ENCODE data around the gene SLC34A3. TPM values are rescaled to one million over a fixed set of nuclear protein-coding genes. Genes with fewer than 3 reads are reported as not detected.

The SLC34A3 gene
- total RNA-seq, 1 experiment from 2014 or later, result not detected

DNA sequence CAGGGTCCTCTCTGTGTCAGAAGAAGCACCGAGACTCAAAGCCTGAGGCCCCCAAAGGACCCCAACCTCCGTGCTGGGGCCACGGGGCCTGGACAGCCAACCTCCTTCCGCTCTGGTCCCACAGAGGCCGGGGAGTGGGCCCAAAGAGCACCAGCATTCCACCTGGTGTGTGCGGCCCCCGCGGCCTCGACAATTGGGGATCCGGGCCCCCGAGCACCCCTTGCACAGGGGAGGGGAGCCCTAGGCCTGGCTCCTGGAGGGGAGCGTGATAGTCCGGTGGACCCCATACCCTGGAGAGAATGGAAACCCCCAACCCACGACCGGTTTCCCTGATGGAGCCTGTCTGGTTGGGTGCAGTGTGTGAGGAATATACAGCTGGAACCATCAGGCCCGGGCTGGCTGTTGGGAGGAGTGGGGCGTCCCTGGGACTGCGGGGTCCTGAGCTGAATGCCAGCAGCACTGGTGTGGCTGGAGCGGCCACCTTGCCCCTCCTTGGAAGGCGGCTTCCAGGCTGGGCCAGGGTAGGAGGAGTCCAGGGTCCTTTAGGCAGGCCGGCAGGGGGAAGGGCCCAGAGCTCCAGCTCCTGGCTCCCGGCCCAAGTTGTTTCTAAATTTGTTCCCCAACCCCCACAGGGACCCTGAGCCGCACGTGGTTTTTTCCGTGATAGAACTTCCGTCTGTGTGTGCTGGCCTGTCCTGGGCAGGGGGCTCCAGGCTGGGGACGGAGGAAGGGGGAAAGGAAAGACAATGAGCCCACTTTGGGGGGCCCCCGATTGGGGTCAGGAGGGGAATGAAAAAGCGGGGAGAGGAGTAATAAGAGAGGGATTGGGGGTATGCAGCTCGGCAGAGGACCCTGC is 46.0 kb downstream of the SLC34A3 start:
- Histone ChIP-seq H3K4me1 (replicated peaks) (peaks cover 15% of the 10 kb centered on the region), H3K27me3 (replicated peaks) (no peaks in the 10 kb centered on the region), H3K36me3 (peaks cover 43% of the 10 kb centered on the region), H3K9me3 (replicated peaks) (no peaks in the 10 kb centered on the region), H3K27ac (peak overlapping the region; percentile 49; the same call in 1 of the 2 replicates), H3K4me3 (no peak overlapping the region; the same call in 1 of the 2 replicates)
- peak in 1 of 2 experiments; percentile 40 for DNase-seq (ENCODE audit: low read depth in 1 of 2, low spot score in 2 of 2)

DNA sequence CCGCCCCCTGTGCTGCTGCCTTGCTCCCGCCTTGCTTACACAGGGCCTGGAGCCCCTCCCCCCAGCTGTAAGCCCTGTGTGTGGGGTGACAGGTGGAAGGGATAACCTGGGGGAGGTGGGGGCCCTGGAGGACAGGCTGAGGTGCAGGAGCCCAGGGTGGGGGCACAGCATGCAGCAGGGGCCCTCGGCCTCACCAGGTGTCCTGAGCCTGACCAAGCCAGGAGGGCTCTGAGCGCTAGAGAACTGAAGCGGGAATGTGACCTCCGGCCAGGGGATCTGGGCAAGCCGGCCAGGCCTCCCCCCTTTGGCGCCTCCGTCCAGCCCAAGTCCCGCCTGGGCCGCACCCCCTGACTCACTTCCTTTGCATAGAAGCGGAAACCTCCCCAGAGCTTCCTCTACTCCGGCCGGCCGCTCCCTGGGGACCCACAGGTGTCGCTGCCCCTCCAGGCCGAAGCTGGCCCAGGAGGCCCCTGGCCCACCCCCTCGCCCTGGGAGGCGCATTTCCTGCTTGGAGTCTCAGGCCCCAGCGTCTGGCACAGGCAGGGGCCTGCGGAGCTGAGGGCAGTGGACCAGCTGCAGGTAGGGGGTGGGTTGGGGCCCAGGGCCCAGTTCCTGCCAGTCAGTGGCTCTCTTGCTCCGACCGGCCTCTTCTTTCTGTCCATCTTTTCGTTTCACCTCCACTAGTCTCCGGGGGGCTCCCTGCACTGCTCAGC is 46.8 kb downstream of the SLC34A3 start, which contains the start of gene TOR4A:
TSS of gene TOR4A (plus strand) at position 398 of the 713 bp plus-strand sequence. CDS start 964 bp downstream, outside the sequence.
- H3K27me3 ChIP-seq (replicated peaks), result no peaks in the 10 kb centered on the region

DNA sequence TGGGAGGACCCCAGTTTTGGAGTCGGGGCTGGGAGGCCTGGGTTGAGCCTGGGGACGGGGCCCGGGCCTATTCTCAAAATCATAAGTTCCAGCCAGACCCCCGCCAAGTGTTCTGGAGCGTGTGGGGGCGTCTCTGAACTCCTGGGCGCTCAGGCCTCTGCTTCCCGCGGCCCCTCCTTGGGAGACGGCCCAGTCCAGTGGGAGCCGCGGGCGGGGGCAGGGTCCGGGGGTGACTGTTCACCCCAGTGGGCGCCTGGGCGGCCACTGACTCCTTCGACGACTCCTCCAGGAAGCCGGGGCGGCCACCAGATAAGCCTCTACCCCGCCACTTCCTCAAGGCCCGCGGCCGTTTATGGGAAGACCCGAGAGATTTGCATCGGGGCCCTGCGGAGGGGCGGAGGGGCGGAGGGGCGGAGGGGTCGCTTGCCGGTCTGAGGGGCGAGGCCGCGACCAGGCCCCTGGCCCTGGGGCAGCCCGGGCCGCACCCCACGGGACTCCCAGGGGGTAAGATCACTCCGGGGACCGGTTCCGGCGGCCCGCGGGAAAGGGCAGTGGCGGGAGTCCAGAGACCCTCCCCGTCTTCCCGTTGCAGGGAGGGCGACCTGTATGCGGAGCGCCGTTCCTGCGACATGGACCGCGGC is 47.5 kb downstream of the SLC34A3 start:
- Histone ChIP-seq H3K4me3 (peak overlapping the region; percentile 51), H3K27me3 (replicated peaks) (no peaks in the 10 kb centered on the region), H3K27ac (peak overlapping the region; percentile 49), H3K4me1 (replicated peaks) (peaks cover 15% of the 10 kb centered on the region), H3K36me3 (peaks cover 33% of the 10 kb centered on the region), H3K9me3 (replicated peaks) (no peaks in the 10 kb centered on the region)
- peak in 1 of 2 experiments; percentile 45 for DNase-seq (ENCODE audit: low read depth in 1 of 2, low spot score in 2 of 2)

More for the DNA sequence above, 46.8 kb downstream of the SLC34A3 start, which contains the start of gene TOR4A:
- Histone ChIP-seq H3K36me3 (peaks cover 37% of the 10 kb centered on the region), H3K4me1 (replicated peaks) (peaks cover 15% of the 10 kb centered on the region), H3K9me3 (replicated peaks) (no peaks in the 10 kb centered on the region), H3K4me3 (peak within 1 kb of the TSS; percentile 51), H3K27ac (peak within 1 kb of the TSS; percentile 49)
- peak; percentile 58 to 85 for DNase-seq (ENCODE audit: low read depth in 1 of 2, low spot score in 2 of 2)

DNA sequence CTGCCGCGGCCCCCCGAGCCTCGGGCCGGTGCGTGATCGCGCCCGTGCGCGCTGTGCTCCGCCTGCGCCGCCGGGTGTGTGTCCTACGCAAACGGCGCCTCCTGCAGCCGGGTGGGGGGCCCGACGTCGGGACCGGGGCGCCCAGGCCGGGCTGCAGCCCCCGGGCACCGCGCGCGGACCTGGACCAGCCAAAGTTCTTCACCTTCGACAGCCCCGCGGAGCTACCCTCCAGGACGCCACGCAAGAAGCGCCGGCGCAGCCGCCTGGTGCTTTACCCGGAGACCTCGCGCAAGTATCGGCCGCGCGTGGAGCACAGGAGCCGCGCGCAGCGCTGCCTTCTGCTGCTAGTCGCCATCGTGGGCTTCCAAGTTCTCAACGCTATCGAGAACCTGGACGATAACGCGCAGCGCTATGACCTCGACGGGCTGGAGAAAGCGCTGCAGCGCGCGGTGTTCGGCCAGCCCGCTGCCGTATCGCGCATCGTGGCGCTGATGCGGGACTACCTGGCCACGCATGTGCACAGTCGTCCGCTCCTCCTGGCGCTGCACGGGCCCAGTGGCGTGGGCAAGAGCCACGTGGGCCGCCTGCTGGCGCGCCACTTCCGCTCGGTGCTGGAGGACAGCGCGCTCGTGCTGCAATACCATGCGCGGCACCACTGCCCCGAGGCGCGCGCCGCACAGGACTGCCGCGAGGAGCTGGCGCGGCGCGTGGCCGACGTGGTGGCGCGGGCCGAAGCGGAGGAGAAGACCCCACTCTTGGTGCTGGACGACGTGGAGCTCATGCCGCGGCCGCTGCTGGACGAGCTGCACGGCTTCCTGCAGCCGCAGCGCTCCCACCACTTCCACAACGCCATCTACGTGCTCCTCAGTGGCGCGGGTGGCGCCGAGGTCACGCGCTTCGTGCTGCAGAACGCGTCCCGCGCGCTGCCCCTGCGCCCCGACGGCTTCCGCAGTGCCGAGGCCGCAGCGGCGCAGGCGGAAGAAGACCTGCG is 48.3 kb downstream of the SLC34A3 start:
- no peak for DNase-seq (ENCODE audit: low read depth in 1 of 2, low spot score in 2 of 2)
- Histone ChIP-seq H3K27ac (no peak overlapping the region), H3K27me3 (replicated peaks) (no peaks in the 10 kb centered on the region), H3K4me1 (replicated peaks) (peaks cover 15% of the 10 kb centered on the region), H3K9me3 (replicated peaks) (no peaks in the 10 kb centered on the region), H3K36me3 (peaks cover 31% of the 10 kb centered on the region), H3K4me3 (peak overlapping the region; percentile 51; the same call in 1 of the 2 replicates)

DNA sequence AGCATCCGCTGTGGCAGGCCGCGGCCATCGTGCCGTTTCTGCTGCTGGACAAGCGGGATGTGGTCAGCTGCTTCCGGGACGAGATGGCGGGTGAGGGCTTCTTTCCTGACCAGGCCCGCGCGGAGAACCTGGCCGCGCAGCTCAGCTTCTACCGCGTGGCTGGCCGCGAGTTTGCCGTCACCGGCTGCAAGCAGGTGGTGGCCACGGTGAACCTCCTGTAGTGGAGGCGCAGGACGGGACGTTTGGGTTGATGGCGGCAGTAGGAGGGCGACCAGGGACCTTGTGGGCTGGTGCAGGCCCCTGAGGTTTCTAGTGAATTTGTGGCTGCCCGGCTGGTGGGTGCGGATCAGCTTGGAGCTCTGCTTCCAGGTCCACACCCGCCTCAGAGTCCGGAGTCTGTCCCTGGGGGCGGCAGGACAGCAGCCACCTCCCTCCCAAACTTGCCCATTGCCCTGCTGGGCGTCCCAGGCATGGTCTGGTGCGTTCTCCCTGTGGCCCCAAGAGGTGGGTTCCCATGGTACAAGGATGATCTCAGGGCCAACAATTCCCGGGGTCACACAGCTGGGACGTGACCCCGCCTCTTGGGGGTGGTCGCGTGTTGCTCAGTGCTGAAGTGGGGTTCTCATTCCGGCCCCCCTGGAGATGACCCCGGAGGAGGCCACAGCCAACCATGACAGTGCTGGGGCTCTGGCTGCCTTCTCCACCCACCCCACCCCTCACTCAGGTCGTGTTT is 49.2 kb downstream of the SLC34A3 start:
- Histone ChIP-seq H3K27ac (no peak overlapping the region), H3K27me3 (replicated peaks) (no peaks in the 10 kb centered on the region), H3K36me3 (peaks cover 31% of the 10 kb centered on the region), H3K4me1 (replicated peaks) (peaks cover 15% of the 10 kb centered on the region), H3K4me3 (no peak overlapping the region), H3K9me3 (replicated peaks) (no peaks in the 10 kb centered on the region)
- peak in 1 of 2 experiments; percentile 39 for DNase-seq (ENCODE audit: low read depth in 1 of 2, low spot score in 2 of 2)

DNA sequence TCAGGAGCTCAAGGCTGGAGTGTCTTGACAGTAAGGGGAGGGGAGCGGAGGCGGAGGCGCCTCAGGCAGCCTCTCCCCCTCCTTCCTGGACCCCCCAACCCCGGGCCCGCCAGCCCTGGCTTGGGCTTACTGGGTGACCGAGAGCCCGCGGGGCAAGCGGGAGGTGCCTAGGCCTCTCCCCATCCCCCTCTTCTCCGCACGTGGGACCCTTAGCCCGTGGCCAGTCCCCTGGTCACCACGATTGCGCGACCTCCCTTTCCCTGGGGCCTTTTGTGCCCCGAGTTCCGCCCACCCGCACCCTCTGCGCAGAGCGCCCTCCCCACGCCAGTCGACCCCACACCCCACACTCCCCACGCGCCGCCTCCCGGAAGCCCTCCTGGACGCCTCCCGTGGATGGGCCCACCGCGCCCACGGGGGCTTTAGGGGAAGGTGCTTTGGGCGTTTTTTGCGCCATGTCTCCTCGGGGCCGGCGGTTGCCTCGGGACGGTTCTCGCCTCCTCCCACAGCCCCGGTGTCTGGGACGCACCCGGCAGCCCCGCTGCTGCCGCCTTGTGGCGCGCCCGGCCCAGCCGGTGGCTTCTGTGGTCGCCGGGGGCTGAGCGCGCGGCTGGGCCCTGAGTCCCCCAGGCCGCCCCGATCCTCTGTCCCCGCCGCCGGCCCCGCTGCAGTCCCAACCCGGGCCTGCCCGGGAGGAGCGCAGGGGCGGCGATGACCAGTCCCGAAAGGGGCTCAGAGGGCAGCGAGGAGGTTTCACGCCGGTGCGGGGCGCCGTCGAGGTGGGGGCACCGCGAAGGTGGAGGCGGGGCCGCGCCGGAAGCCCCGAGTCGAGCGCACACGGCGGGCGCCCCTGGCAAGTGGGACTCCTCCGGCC is 50.0 kb downstream of the SLC34A3 start:
- H3K4me3 ChIP-seq, result no peak overlapping the region
- no peak overlapping the region for H3K27ac ChIP-seq
- peaks cover 15% of the 10 kb centered on the region for H3K4me1 ChIP-seq (replicated peaks)
- no peaks in the 10 kb centered on the region for H3K9me3 ChIP-seq (replicated peaks)
- peaks cover 31% of the 10 kb centered on the region for H3K36me3 ChIP-seq
- DNase-seq (ENCODE audit: low read depth in 1 of 2, low spot score in 2 of 2), result peak in 1 of 2 experiments; percentile 39
- H3K27me3 ChIP-seq (replicated peaks), result no peaks in the 10 kb centered on the region

DNA sequence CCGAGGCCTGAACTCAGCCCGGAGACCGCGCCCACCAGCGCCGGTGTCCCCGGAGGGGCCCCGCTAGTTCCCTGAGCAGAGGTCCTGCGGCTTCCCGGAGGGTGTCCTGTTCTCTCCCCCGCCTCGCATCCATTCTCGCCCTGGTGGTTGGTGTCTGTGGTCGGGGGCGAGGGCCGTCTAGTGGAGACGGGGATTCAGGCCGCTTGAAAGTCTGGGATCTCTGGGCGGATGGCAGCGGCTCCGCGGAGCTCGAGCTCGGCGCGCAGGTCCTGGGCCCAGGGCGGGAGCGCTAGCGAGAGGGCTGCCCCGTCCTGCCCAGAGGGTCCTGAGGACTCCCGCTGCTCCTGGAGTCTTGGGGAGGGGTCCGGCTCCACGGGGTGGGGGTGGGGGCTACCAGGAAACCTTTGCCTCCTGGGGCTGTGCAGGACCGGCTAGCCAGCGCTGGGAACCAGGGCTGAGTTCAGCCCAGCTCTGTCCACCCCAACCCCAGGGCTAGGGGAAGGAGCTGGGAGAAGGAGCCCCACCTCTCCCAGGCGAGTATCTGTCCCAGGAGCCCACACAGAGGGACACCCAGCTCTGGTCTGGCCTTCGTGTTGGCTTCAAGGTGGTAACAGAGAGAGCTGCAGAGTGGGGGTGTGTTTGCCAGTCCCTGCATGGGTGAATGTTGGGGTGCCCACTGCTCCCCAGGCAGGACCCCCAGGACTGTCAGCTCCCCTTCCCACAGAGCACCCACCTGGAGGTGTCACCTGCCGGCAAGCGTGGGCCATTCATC is 50.8 kb downstream of the SLC34A3 start:
- H3K9me3 ChIP-seq (replicated peaks), result no peaks in the 10 kb centered on the region
- no peak overlapping the region for H3K27ac ChIP-seq
- no peaks in the 10 kb centered on the region for H3K27me3 ChIP-seq (replicated peaks)
- no peak for DNase-seq (ENCODE audit: low read depth in 1 of 2, low spot score in 2 of 2)
- peaks cover 30% of the 10 kb centered on the region for H3K36me3 ChIP-seq
- peaks cover 15% of the 10 kb centered on the region for H3K4me1 ChIP-seq (replicated peaks)
- H3K4me3 ChIP-seq, result no peak overlapping the region

Other genes starting within 250 kb of the SLC34A3 start
- not detected in 2 replicates for gene LCNL1, start 247.9 kb upstream of the SLC34A3 start, total RNA-seq (2014; rRNA removed; shearing (Covaris generic))
- 14.5 and 15.1 TPM in 2 replicates for gene PAXX, start 238.5 kb upstream of the SLC34A3 start, total RNA-seq (2014; rRNA removed; shearing (Covaris generic))
- 0.89 TPM in 1 of 2 replicates, not detected in the other for gene CLIC3, start 234.3 kb upstream of the SLC34A3 start, total RNA-seq (2014; rRNA removed; shearing (Covaris generic))
- 0.81 and 1.3 TPM in 2 replicates for gene ABCA2, start 202.7 kb upstream of the SLC34A3 start, total RNA-seq (2014; rRNA removed; shearing (Covaris generic))
- gene FUT7, start 198.8 kb upstream of the SLC34A3 start, total RNA-seq (2014; rRNA removed; shearing (Covaris generic)), result not detected in 2 replicates
- not detected in 2 replicates for gene NPDC1, start 184.7 kb upstream of the SLC34A3 start, total RNA-seq (2014; rRNA removed; shearing (Covaris generic))
- gene ENTPD2, start 176.8 kb upstream of the SLC34A3 start, total RNA-seq (2014; rRNA removed; shearing (Covaris generic)), result not detected in 2 replicates
- 21.5 and 24.9 TPM in 2 replicates for gene SAPCD2, start 160.3 kb upstream of the SLC34A3 start, total RNA-seq (2014; rRNA removed; shearing (Covaris generic))
- gene UAP1L1, start 153.4 kb upstream of the SLC34A3 start, total RNA-seq (2014; rRNA removed; shearing (Covaris generic)), result 3.4 and 5.6 TPM in 2 replicates
- 51.8 and 64.4 TPM in 2 replicates for gene MAN1B1, start 143.9 kb upstream of the SLC34A3 start, total RNA-seq (2014; rRNA removed; shearing (Covaris generic))
- gene DPP7, start 116.2 kb upstream of the SLC34A3 start, total RNA-seq (2014; rRNA removed; shearing (Covaris generic)), result 5.1 and 6.4 TPM in 2 replicates
- gene GRIN1, start 91.7 kb upstream of the SLC34A3 start, total RNA-seq (2014; rRNA removed; shearing (Covaris generic)), result not detected in 2 replicates
- not detected in 2 replicates for gene LRRC26, start 60.9 kb upstream of the SLC34A3 start, total RNA-seq (2014; rRNA removed; shearing (Covaris generic))
- not detected in 2 replicates for gene TMEM210, start 58.8 kb upstream of the SLC34A3 start, total RNA-seq (2014; rRNA removed; shearing (Covaris generic))
- 11.7 and 13.7 TPM in 2 replicates for gene ANAPC2, start 42.3 kb upstream of the SLC34A3 start, total RNA-seq (2014; rRNA removed; shearing (Covaris generic))
- gene SSNA1, start 42.2 kb upstream of the SLC34A3 start, total RNA-seq (2014; rRNA removed; shearing (Covaris generic)), result 94.2 and 177 TPM in 2 replicates
- 6.0 and 6.1 TPM in 2 replicates for gene TPRN, start 30.2 kb upstream of the SLC34A3 start, total RNA-seq (2014; rRNA removed; shearing (Covaris generic))
- 44.5 and 51.3 TPM in 2 replicates for gene TMEM203, start 25.3 kb upstream of the SLC34A3 start, total RNA-seq (2014; rRNA removed; shearing (Covaris generic))
- gene NDOR1, start 25.2 kb upstream of the SLC34A3 start, total RNA-seq (2014; rRNA removed; shearing (Covaris generic)), result 5.2 and 6.5 TPM in 2 replicates
- gene RNF208, start 8.7 kb upstream of the SLC34A3 start, total RNA-seq (2014; rRNA removed; shearing (Covaris generic)), result not detected in 2 replicates
- 0.24 TPM in 1 of 2 replicates, not detected in the other for gene CYSRT1, start 5.7 kb upstream of the SLC34A3 start, total RNA-seq (2014; rRNA removed; shearing (Covaris generic))
- gene RNF224, start 3.4 kb upstream of the SLC34A3 start, total RNA-seq (2014; rRNA removed; shearing (Covaris generic)), result not detected in 2 replicates
- 229 and 232 TPM in 2 replicates for gene TUBB4B, start 10.4 kb downstream of the SLC34A3 start, total RNA-seq (2014; rRNA removed; shearing (Covaris generic))
- not detected in 2 replicates for gene STPG3, start 20.4 kb downstream of the SLC34A3 start, total RNA-seq (2014; rRNA removed; shearing (Covaris generic))
- gene NELFB, start 24.4 kb downstream of the SLC34A3 start, total RNA-seq (2014; rRNA removed; shearing (Covaris generic)), result 35.2 and 41.9 TPM in 2 replicates
- gene TOR4A, start 46.8 kb downstream of the SLC34A3 start, total RNA-seq (2014; rRNA removed; shearing (Covaris generic)), result 9.7 and 10.9 TPM in 2 replicates
- 0.97 and 1.2 TPM in 2 replicates for gene NRARP, start 71.4 kb downstream of the SLC34A3 start, total RNA-seq (2014; rRNA removed; shearing (Covaris generic))
- 1.8 and 4.0 TPM in 2 replicates for gene EXD3, start 192.3 kb downstream of the SLC34A3 start, total RNA-seq (2014; rRNA removed; shearing (Covaris generic))
- not detected in 2 replicates for gene NOXA1, start 192.5 kb downstream of the SLC34A3 start, total RNA-seq (2014; rRNA removed; shearing (Covaris generic))
- not detected in 2 replicates for gene ENTPD8, start 210.5 kb downstream of the SLC34A3 start, total RNA-seq (2014; rRNA removed; shearing (Covaris generic))
- gene NSMF, start 228.4 kb downstream of the SLC34A3 start, total RNA-seq (2014; rRNA removed; shearing (Covaris generic)), result 11.6 and 17.9 TPM in 2 replicates

Measured in SJSA1 (cell line).